ENCODE measurements around the gene PTPN4. TPM values are rescaled to one million over a fixed set of nuclear protein-coding genes. Genes with fewer than 3 reads are reported as not detected.

The PTPN4 gene
- total RNA-seq, 1 experiment from 2014 or later, result 60.7 TPM

DNA sequence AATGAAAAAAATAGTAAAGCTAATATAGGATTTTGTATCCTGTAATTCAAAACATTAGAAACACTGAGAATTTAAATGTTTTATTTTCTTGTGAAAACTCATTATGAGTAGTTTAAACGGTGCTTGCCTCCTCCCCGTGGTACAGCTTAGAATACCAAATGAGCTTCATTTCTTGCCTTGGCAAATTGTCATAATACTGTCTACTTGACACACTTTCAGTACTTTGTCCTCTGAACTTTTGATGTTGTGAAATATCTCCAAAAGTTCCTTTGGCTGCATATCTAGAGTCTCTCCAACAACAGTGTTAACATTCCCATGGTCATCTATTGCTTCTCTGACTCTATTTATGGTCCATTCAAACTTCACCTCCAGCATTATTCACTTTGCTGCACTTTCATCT lies 191.2 kb downstream of the PTPN4 start:
- H3K9me2 ChIP-seq (ENCODE audit: insufficient read depth), result no peaks in the 10 kb centered on the region
- peaks cover 15% of the 10 kb centered on the region for H3K36me3 ChIP-seq (ENCODE audit: low read depth)
- H3F3A ChIP-seq (ENCODE audit: insufficient read depth, low read depth), result no peaks in the 10 kb centered on the region
- no peaks in the 10 kb centered on the region for H4K20me1 ChIP-seq (ENCODE audit: insufficient read depth)
- ChIA-PET CTCF (no interaction called here), POLR2A (ENCODE audit: unreplicated experiment) (no interaction called here)
- no peak overlapping the region for H3K4me2 ChIP-seq
- BruUV-seq (replicated peaks), result no TSS peak
- H3K4me3 ChIP-seq, result no peak overlapping the region
- intact Hi-C loops (cut with micrococcal nuclease; ENCODE audit: unreplicated experiment), result no loop called here
- no peak overlapping the region for H2AFZ ChIP-seq
- no peaks in the 10 kb centered on the region for H3K79me2 ChIP-seq (ENCODE audit: low read depth)
- H3K9me3 ChIP-seq (ENCODE audit: insufficient read depth, low read depth), result no peaks in the 10 kb centered on the region
- H3K4me1 ChIP-seq (replicated peaks; ENCODE audit: insufficient read depth), result no peaks in the 10 kb centered on the region
- no peak for DNase-seq
- H3K27ac ChIP-seq, result no peak overlapping the region
- H3K27me3 ChIP-seq (ENCODE audit: insufficient read depth, low read depth), result no peaks in the 10 kb centered on the region
- TF ChIP-seq, protein P1, sequence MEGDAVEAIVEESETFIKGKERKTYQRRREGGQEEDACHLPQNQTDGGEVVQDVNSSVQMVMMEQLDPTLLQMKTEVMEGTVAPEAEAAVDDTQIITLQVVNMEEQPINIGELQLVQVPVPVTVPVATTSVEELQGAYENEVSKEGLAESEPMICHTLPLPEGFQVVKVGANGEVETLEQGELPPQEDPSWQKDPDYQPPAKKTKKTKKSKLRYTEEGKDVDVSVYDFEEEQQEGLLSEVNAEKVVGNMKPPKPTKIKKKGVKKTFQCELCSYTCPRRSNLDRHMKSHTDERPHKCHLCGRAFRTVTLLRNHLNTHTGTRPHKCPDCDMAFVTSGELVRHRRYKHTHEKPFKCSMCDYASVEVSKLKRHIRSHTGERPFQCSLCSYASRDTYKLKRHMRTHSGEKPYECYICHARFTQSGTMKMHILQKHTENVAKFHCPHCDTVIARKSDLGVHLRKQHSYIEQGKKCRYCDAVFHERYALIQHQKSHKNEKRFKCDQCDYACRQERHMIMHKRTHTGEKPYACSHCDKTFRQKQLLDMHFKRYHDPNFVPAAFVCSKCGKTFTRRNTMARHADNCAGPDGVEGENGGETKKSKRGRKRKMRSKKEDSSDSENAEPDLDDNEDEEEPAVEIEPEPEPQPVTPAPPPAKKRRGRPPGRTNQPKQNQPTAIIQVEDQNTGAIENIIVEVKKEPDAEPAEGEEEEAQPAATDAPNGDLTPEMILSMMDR (conservative IDR thresholded peaks at IDR 0.05), result no peak
- TF ChIP-seq EZH2 (IDR thresholded peaks at IDR 0.05; ENCODE audit: low read depth), result no peak

DNA sequence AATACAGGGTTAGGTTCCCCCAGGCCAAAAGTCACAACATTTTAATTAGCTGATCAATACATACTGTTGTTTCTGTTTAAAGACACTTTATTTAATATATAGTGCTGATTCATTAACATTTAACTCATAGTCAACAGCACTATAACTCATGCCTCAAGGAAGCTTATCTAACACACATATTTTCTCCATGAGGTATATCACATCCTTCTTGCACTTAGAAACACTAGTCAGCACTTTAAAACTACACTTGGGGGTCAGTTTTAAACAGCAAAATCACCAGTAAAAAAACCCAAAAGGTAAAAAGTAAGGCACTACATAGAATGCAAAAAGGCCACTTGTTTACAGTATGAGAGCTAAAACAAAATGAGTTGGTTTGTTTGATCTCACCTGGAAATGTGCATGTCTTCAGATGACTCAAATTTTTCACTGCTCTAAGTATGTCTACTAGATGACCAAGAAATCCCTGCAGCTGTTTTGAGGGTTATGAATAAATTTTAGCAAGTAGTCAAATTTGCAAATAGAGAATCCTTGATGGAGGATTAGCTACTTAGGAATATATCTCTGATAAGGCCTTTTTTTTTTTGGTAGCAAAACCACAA lies 199.0 kb downstream of the PTPN4 start:
- Histone ChIP-seq H3K4me3 (no peak overlapping the region), H3F3A (ENCODE audit: insufficient read depth, low read depth) (no peaks in the 10 kb centered on the region; the same call in 1 of the 2 replicates), H2AFZ (no peak overlapping the region), H4K20me1 (ENCODE audit: insufficient read depth) (no peaks in the 10 kb centered on the region), H3K4me1 (replicated peaks; ENCODE audit: insufficient read depth) (no peaks in the 10 kb centered on the region), H3K27ac (no peak overlapping the region), H3K27me3 (ENCODE audit: insufficient read depth, low read depth) (no peaks in the 10 kb centered on the region), H3K9me3 (ENCODE audit: insufficient read depth, low read depth) (no peaks in the 10 kb centered on the region), H3K9me2 (ENCODE audit: insufficient read depth) (no peaks in the 10 kb centered on the region), H3K79me2 (ENCODE audit: low read depth) (no peaks in the 10 kb centered on the region), H3K36me3 (ENCODE audit: low read depth) (peaks cover 27% of the 10 kb centered on the region), H3K4me2 (no peak overlapping the region)
- ChIA-PET POLR2A (ENCODE audit: unreplicated experiment) (no interaction called here), CTCF (no interaction called here)
- no peak for DNase-seq
- BruUV-seq (replicated peaks), result no TSS peak
- no peak for TF ChIP-seq EZH2 (IDR thresholded peaks at IDR 0.05; ENCODE audit: low read depth)
- TF ChIP-seq, protein P1 (conservative IDR thresholded peaks at IDR 0.05), result no peak
- intact Hi-C loops (cut with micrococcal nuclease; ENCODE audit: unreplicated experiment), result no loop called here

DNA sequence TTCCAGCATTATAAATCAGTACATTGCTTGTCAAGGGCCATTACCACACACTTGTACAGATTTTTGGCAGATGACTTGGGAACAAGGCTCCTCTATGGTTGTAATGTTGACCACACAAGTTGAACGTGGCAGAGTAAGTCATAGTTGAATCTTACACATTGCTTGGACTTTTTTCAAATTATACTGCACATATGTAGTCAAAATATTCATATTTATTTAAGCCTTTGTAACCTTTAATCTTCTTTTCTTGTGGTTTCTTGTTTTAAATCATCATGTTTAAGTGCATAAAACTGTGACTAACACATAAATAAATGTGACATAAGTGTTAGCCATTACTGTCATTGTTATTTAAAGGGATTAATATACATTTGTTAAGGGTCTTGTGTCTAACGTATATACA lies 201.1 kb downstream of the PTPN4 start:
- Histone ChIP-seq H3K9me2 (ENCODE audit: insufficient read depth) (no peaks in the 10 kb centered on the region), H3K27ac (no peak overlapping the region), H3K4me2 (no peak overlapping the region), H3K9me3 (ENCODE audit: insufficient read depth, low read depth) (no peaks in the 10 kb centered on the region), H3K36me3 (ENCODE audit: low read depth) (peaks cover 45% of the 10 kb centered on the region), H4K20me1 (ENCODE audit: insufficient read depth) (no peaks in the 10 kb centered on the region), H3K4me3 (no peak overlapping the region), H2AFZ (no peak overlapping the region), H3F3A (ENCODE audit: insufficient read depth, low read depth) (no peaks in the 10 kb centered on the region; the same call in 1 of the 2 replicates), H3K27me3 (ENCODE audit: insufficient read depth, low read depth) (no peaks in the 10 kb centered on the region), H3K4me1 (replicated peaks; ENCODE audit: insufficient read depth) (no peaks in the 10 kb centered on the region), H3K79me2 (ENCODE audit: low read depth) (no peaks in the 10 kb centered on the region)
- ChIA-PET POLR2A (ENCODE audit: unreplicated experiment) (no interaction called here), CTCF (no interaction called here)
- no TSS peak for BruUV-seq (replicated peaks)
- no peak for DNase-seq
- intact Hi-C loops (cut with micrococcal nuclease; ENCODE audit: unreplicated experiment), result no loop called here
- no peak for TF ChIP-seq EZH2 (IDR thresholded peaks at IDR 0.05; ENCODE audit: low read depth)
- TF ChIP-seq, protein P1 (conservative IDR thresholded peaks at IDR 0.05), result no peak

All from PC-9 (cell line).